Cardiac fibroblast (primary cell): ENCODE measurements around the gene MDK.

Experiments used
- DNase-seq, 2 donors: peaks; one replicate each; pipeline versions ENCODE4 v3.0.0 to v3.0.0-alpha.2; 2010; ENCODE audit warnings: low read depth in 2 of 2
- H3K4me3 ChIP-seq, 2 donors: replicated peaks in 1 of 2; 1 replicate in 1 of 2; 2 replicates in 1 of 2; pipeline ENCODE4 v1.5.1; 2011; ENCODE audit warnings: low read depth in 2 of 2, low read length in 2 of 2, mild to moderate bottlenecking in 2 of 2, moderate library complexity in 1 of 2
- CTCF ChIP-seq: IDR thresholded peaks from one replicate; pipeline ENCODE4 v1.5.1; 2011; ENCODE audit warnings: low read depth, mild to moderate bottlenecking, low read length, inconsistent platforms

Gene MDK

DNA sequence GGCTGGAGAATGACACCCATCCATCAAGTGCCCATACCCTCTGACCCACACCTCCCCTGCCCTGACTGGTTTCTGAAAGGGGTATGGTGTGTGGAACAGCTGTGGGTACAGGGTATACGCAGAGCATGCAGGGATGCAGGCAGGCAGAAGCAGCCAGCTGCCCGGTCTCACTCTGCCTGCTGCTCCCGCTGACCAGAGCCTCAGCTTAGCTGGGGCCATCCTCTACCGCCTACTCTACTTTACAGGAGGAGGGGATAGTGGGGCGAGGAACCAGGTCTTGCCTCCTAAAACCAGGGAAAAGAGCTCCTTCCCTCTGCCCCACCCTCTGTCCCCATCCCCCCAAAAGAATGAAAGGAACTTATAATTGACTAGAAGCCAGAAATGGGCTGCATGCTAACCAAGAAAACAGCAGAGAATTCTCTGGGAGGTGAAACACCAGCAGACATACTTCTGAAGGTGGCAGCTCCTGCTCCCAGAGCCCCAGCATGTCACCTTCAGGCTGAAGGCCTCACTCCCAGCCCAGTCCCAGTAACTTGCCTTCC lies 23.1 kb downstream of the MDK start:
- H3K4me3 ChIP-seq, result no peak overlapping the region
- DNase-seq, result peak in 1 of 2 donors; percentile 18
- no peak for TF ChIP-seq CTCF

DNA sequence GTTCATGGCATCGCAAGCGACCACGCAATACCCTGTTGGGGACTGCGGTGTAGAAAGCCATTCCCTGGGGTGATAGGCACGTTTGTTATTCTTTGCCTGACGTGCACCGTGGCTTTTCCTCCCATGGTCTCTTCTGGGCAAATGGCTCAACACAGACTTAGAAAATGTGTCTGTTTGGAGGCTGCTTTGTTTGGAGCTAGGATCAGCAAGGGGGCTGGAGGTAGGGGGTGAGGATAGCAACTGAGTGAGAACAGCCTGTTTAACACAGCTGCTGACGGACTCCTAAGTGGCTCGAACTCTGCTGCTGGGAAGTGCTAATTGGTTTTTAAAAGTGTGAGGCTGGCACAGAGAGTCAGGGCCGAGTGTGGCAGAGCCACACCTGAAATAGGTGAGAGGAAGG lies 26.2 kb downstream of the MDK start:
- no peak for DNase-seq
- no peak overlapping the region for H3K4me3 ChIP-seq
- TF ChIP-seq CTCF, result no peak

DNA sequence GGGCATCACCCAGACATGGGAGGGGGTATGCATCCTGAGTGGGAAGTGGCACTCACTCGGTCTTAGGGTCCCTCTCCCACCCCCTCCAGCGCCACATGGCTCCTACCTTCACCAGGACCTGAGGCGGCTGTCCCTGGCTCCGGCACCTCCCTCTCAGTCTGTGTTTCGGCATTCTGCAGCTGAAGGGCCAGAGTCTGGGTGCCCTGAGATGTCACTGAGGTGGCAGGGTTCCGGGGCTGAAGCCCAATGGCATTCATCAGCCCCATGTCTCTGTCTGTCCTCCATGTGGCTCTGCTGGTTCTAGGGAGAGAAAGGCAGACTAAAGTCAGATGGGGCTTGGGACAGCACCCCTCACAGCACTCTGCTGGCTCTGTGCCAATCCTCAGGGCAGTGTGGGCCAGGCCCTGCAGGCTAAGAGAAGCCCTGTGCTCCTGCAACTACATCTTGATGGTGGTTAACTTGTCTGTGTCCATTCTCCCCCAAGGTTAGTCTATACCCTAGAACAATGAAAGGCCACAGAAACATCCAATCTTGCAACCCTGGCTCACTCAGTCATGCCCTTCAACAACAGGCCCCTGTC lies 27.0 kb downstream of the MDK start:
- no peak overlapping the region for H3K4me3 ChIP-seq
- DNase-seq, result no peak

GRCh38 chr11:46410021-46410420 lies 28.6 kb downstream of the MDK start:
- DNase-seq, result peak in 1 of 2 donors; percentile 33
- no peak overlapping the region for H3K4me3 ChIP-seq
- TF ChIP-seq CTCF, result peak; percentile 15

More for the DNA sequence above, 27.0 kb downstream of the MDK start:
- TF ChIP-seq CTCF, result no peak

- H3K4me3 ChIP-seq, result no peak overlapping the region
- no peak for DNase-seq
- no peak for TF ChIP-seq CTCF
Measured at GRCh38 chr11:46413760-46414465, 32.4 kb downstream of the MDK start.

DNA sequence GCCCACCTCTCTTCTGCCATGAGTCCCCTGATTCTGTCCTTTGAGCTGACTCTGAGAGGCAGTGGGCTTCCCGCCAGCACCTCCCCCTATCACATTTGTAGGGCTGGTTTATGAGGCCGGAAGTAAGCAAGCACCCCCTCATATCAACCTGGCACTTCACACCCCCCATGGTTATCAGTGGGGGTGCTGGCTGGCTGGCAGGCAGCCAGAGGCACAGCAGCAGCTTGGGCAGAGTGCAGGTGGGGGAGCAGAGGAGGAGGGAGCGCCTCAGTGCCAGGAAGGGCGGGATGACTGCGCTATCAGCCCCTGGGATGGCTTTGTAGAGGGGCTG lies 33.0 kb downstream of the MDK start:
- TF ChIP-seq CTCF, result no peak
- no peak for DNase-seq
- no peak overlapping the region for H3K4me3 ChIP-seq
